Endodermal cell (in vitro differentiated cells): Measurements from ENCODE around the gene SNX2. TPM values are rescaled to one million over a fixed set of nuclear protein-coding genes. Genes with fewer than 3 reads are reported as not detected.

Experiments
- DNase-seq: peaks from one replicate; pipeline ENCODE4 v3.0.0-alpha.2; 2017
- H3K27ac ChIP-seq: 2 replicates; pipeline ENCODE4 v1.5.1; 2013; ENCODE audit warnings: mild to moderate bottlenecking, low read depth, low read length, moderate library complexity
- H3K27me3 ChIP-seq: 2 replicates; pipeline ENCODE4 v1.6.1; 2013; ENCODE audit warnings: mild to moderate bottlenecking, low read length, moderate library complexity; ENCODE audit not compliant: insufficient read depth, control insufficient read depth, poor library complexity, severe bottlenecking
- H3K36me3 ChIP-seq: 2 replicates; pipeline ENCODE4 v1.7.0; 2013; ENCODE audit warnings: mild to moderate bottlenecking, low read length, moderate library complexity; ENCODE audit not compliant: control insufficient read depth, insufficient read depth
- H3K4me1 ChIP-seq: one replicate; pipeline ENCODE4 v1.7.0; 2013; ENCODE audit warnings: low read length; ENCODE audit not compliant: control insufficient read depth, insufficient read depth
- H3K4me3 ChIP-seq: 2 replicates; pipeline ENCODE4 v1.5.1; 2013; ENCODE audit warnings: mild to moderate bottlenecking, low read length, moderate library complexity
- H3K9ac ChIP-seq: 2 replicates; pipeline ENCODE4 v1.6.1; 2013; ENCODE audit warnings: mild to moderate bottlenecking, low read length, moderate library complexity; ENCODE audit not compliant: poor library complexity, severe bottlenecking; ENCODE audit errors: extremely low read depth
- H3K9me3 ChIP-seq: 2 replicates; pipeline ENCODE4 v1.6.1; 2013; ENCODE audit warnings: mild to moderate bottlenecking, low read length, moderate library complexity; ENCODE audit not compliant: control insufficient read depth
- H3K27ac Mint-ChIP-seq: 2 replicates; pipeline ENCODE4 v1.8.0; 2020; ENCODE audit warnings: mixed read lengths
- H3K27me3 Mint-ChIP-seq: 2 replicates; pipeline ENCODE4 v1.8.0; 2021; ENCODE audit warnings: mild to moderate bottlenecking, mixed read lengths; ENCODE audit not compliant: insufficient read depth
- H3K36me3 Mint-ChIP-seq: 2 replicates; pipeline ENCODE4 v1.8.0; 2020; ENCODE audit warnings: low read depth, mixed read lengths
- H3K4me1 Mint-ChIP-seq: 2 replicates; pipeline ENCODE4 v1.8.0; 2020; ENCODE audit warnings: mixed read lengths
- H3K4me3 Mint-ChIP-seq: 2 replicates; pipeline ENCODE4 v1.8.0; 2020; ENCODE audit warnings: mild to moderate bottlenecking, moderate library complexity, mixed read lengths
- H3K9me3 Mint-ChIP-seq: 2 replicates; pipeline ENCODE4 v1.8.0; 2020; ENCODE audit warnings: mild to moderate bottlenecking, mixed read lengths
- CTCF ChIP-seq: fragments of 200-600 bp; sonication (generic); conservative IDR thresholded peaks from 2 replicates; pipeline ENCODE4 v1.5.0; 2021; ENCODE audit warnings: antibody characterized with exemption, mild to moderate bottlenecking
- WGBS, 2 experiments: methylation state at CpG; one replicate each; pipeline versions ENCODE4 v1.1.5 to v1.1.7; 2013; ENCODE audit warnings: missing lambda C conversion rate in 2 of 2, mixed read lengths in 1 of 2; ENCODE audit not compliant: insufficient coverage in 1 of 2, insufficient read length in 1 of 2; 5-methylcytosine and 5-hydroxymethylcytosine counted together
- total RNA-seq, 2 donors: library from RNA; stranded (reverse); fragmentation: NEBNext Ultra II Directional in 1 of 2; extraction: Animal tissue kit (Norgen Biotek cat#: 25700) in 1 of 2; gene quantifications; 2 replicates in 1 of 2; 3 replicates in 1 of 2; pipeline ENCODE4 v1.2.1, GENCODE V29; 2021

The SNX2 gene
- total RNA-seq, 2 donors from 2014 or later, result 69.8 to 83.2 TPM

- no peaks in the 10 kb centered on the region for H3K36me3 ChIP-seq
- DNase-seq, result no peak
- Mint-ChIP-seq H3K36me3 (peaks cover 2% of the 10 kb centered on the region), H3K4me1 (peaks cover 2% of the 10 kb centered on the region), H3K27ac (no peak overlapping the region), H3K4me3 (no peak overlapping the region), H3K27me3 (no peaks in the 10 kb centered on the region), H3K9me3 (peaks cover 2% of the 10 kb centered on the region)
- H3K27me3 ChIP-seq, result peaks cover 11% of the 10 kb centered on the region
- no peak overlapping the region for H3K9ac ChIP-seq
- no peaks in the 10 kb centered on the region for H3K9me3 ChIP-seq
- H3K27ac ChIP-seq, result no peak overlapping the region
- 81 to 97% methylated on average over 2 to 3 of the region's 3 CpGs for WGBS, 2 experiments
- no peak overlapping the region for H3K4me3 ChIP-seq
- H3K4me1 ChIP-seq, result no peaks in the 10 kb centered on the region
- TF ChIP-seq CTCF, result no peak
Measured at GRCh38 chr5:122836947-122837346, 62.1 kb downstream of the SNX2 start.

- peaks cover 2% of the 10 kb centered on the region for H3K9me3 Mint-ChIP-seq
- H3K4me1 ChIP-seq, result peaks cover 8% of the 10 kb centered on the region
- H3K27me3 ChIP-seq, result peaks cover 11% of the 10 kb centered on the region
- H3K36me3 Mint-ChIP-seq, result peaks cover 2% of the 10 kb centered on the region
- DNase-seq, result no peak
- H3K4me1 Mint-ChIP-seq, result peaks cover 9% of the 10 kb centered on the region
- no peak overlapping the region for H3K9ac ChIP-seq
- H3K36me3 ChIP-seq, result no peaks in the 10 kb centered on the region
- H3K27me3 Mint-ChIP-seq, result peaks cover 16% of the 10 kb centered on the region
- H3K27ac ChIP-seq, result no peak overlapping the region
- TF ChIP-seq CTCF, result no peak
- H3K4me3 Mint-ChIP-seq, result no peak overlapping the region
- no peak overlapping the region for H3K4me3 ChIP-seq
- WGBS, 2 experiments, result 81 to 100% methylated on average over 1 to 4 of the region's 4 CpGs
- H3K9me3 ChIP-seq, result no peaks in the 10 kb centered on the region
- H3K27ac Mint-ChIP-seq, result no peak overlapping the region
Measured at GRCh38 chr5:122839731-122840130, 64.9 kb downstream of the SNX2 start.

GRCh38 chr5:122842016-122842580, 67.2 kb downstream of the SNX2 start:
- Mint-ChIP-seq H3K27me3 (peaks cover 16% of the 10 kb centered on the region), H3K36me3 (peaks cover 2% of the 10 kb centered on the region), H3K27ac (no peak overlapping the region), H3K4me3 (no peak overlapping the region), H3K4me1 (peaks cover 20% of the 10 kb centered on the region), H3K9me3 (peaks cover 2% of the 10 kb centered on the region)
- peaks cover 9% of the 10 kb centered on the region for H3K4me1 ChIP-seq
- no peak overlapping the region for H3K4me3 ChIP-seq
- H3K27me3 ChIP-seq, result peaks cover 1% of the 10 kb centered on the region
- H3K27ac ChIP-seq, result no peak overlapping the region
- no peaks in the 10 kb centered on the region for H3K36me3 ChIP-seq
- H3K9ac ChIP-seq, result no peak overlapping the region
- WGBS, 2 experiments, result 93 to 100% methylated on average over 1 to 6 of the region's 6 CpGs
- no peak for DNase-seq
- H3K9me3 ChIP-seq, result no peaks in the 10 kb centered on the region
- no peak for TF ChIP-seq CTCF
